ENCODE measurements around the gene CABLES1. TPM values are rescaled to one million over a fixed set of nuclear protein-coding genes. Genes with fewer than 3 reads are reported as not detected.
"Not testable (repeated sequence)": the region's sequence is repeated elsewhere in the genome, so short reads cannot be mapped to it uniquely, and the experiment has no call there.

Gene CABLES1, protein sequence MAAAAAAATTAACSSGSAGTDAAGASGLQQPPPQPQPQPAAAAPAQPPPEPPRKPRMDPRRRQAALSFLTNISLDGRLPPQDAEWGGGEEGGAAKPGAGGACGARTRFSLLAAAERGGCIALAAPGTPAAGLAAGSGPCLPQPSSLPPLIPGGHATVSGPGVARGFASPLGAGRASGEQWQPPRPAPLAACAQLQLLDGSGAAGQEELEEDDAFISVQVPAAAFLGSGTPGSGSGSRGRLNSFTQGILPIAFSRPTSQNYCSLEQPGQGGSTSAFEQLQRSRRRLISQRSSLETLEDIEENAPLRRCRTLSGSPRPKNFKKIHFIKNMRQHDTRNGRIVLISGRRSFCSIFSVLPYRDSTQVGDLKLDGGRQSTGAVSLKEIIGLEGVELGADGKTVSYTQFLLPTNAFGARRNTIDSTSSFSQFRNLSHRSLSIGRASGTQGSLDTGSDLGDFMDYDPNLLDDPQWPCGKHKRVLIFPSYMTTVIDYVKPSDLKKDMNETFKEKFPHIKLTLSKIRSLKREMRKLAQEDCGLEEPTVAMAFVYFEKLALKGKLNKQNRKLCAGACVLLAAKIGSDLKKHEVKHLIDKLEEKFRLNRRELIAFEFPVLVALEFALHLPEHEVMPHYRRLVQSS
- under 1 TPM in 4 of 6 donors, not detected in 2; 0.10 to 0.63 (median 0.21) TPM for polyA plus RNA-seq (ENCODE audit: low read depth in 6 of 6)

DNA sequence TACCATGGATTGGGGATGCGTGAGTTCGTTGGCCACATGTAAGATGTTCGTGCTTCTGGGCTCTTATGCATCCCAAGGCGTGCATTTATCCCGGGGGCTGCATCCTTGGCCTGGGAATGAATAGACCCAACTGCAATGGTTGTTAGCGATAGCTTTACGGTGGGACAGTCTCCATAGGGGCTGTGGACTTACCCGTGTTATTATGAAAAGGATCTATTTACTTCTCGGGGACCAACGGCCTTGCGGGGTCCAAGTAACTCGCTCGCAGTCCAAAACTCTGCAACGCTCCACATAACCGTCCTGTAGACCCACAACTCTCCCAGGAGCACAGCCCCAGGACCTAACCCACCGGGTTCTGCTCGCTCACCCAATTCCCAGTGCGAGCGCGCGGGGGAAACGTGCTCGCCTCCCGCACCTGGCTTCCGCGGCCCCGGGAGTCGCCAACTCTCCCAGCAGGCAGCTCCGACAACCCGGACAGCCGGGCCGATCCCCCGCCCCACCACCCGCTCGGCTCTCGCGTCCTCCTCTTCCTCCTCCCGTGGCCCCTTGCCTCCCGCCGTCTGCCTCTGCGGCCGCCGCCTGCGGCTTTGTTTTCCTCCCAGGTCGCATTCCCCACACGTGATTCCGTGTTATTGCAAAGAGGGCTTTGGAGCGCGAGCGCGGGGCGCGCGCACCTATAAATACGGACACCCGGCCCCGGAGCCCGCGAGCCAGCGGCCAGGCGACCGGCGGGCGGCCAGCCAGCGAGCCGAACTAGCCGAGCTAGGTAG, at the start of gene CABLES1:
CABLES1 (plus strand) TSS at position 706 of the 770 bp plus-strand sequence. CDS start 278 bp downstream, outside the sequence.
- Mint-ChIP-seq H3K4me3 (peak within 1 kb of the TSS; percentile 72 to 93 (median 87)), H3K27me3 (peaks cover 32 to 43% (median 35%) of the 10 kb centered on the region in 3 donors), H3K27ac (peak within 1 kb of the TSS in 5 of 6 donors; percentile 2 to 74 (median 38)), H3K4me1 (peaks cover 21 to 28% (median 26%) of the 10 kb centered on the region in 3 donors), H3K36me3 (no peaks in the 10 kb centered on the region), H3K9me3 (no peaks in the 10 kb centered on the region)
- peak; percentile 33 for DNase-seq
- peak; percentile 8 to 11 for ATAC-seq (ENCODE audit: low read depth in 2 of 2)

DNA sequence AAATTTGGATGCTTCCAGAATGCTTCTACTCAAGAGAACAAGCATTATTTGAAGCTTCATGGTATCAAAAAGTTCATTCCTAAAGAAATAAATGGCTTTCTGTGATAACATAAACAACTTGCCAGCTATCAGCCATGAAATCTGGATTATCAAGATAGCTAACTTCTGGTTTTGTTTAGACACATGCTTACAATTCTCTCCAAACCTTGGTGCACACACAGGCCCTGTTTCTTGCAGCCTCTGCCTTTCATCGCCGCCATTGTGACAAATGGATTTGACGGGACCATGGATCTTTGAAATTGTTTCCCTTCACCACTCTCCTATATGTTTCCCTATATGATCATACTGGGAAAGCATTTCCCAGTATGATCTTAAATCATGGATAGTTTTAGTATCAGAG, 47.9 kb upstream of the CABLES1 start:
- no peak for DNase-seq
- H3K4me1 Mint-ChIP-seq: peaks cover 8 to 15% (median 9%) of the 10 kb centered on the region in 3 donors
- peaks cover 4 to 11% (median 8%) of the 10 kb centered on the region in 3 donors for H3K27me3 Mint-ChIP-seq
- no peaks in the 10 kb centered on the region for H3K9me3 Mint-ChIP-seq
- H3K36me3 Mint-ChIP-seq: no peaks in the 10 kb centered on the region
- ATAC-seq (ENCODE audit: low read depth in 2 of 2): no peak
- no peak overlapping the region for H3K4me3 Mint-ChIP-seq
- no peak overlapping the region for H3K27ac Mint-ChIP-seq

DNA sequence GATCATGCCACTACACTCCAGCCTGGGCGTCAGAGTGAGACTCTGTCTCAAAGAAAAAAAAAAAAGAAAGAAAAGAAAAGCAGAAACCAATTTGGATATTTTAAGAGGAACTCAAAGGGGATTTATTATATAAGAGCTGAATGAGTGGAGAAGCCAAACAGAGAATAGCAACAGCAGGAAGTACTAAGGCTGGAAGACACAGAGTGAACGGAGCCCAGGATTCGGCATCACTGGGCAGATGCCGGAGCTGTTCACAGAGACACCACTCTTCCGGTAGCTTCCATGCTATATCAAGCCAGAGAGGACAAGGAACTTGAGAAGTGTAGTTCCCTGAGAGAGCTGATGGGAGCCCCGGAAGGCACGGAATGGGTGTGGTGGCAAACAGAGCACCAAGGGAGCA, 47.0 kb upstream of the CABLES1 start:
- no peak overlapping the region for H3K4me3 Mint-ChIP-seq
- peak overlapping the region in 1 of 6 donors; percentile 74 for H3K27ac Mint-ChIP-seq
- H3K9me3 Mint-ChIP-seq: no peaks in the 10 kb centered on the region
- H3K36me3 Mint-ChIP-seq: no peaks in the 10 kb centered on the region
- peaks cover 4 to 11% (median 8%) of the 10 kb centered on the region in 3 donors for H3K27me3 Mint-ChIP-seq
- ATAC-seq (ENCODE audit: low read depth in 2 of 2) (no peak), DNase-seq (no peak)
- peaks cover 8 to 15% (median 11%) of the 10 kb centered on the region in 3 donors for H3K4me1 Mint-ChIP-seq

DNA sequence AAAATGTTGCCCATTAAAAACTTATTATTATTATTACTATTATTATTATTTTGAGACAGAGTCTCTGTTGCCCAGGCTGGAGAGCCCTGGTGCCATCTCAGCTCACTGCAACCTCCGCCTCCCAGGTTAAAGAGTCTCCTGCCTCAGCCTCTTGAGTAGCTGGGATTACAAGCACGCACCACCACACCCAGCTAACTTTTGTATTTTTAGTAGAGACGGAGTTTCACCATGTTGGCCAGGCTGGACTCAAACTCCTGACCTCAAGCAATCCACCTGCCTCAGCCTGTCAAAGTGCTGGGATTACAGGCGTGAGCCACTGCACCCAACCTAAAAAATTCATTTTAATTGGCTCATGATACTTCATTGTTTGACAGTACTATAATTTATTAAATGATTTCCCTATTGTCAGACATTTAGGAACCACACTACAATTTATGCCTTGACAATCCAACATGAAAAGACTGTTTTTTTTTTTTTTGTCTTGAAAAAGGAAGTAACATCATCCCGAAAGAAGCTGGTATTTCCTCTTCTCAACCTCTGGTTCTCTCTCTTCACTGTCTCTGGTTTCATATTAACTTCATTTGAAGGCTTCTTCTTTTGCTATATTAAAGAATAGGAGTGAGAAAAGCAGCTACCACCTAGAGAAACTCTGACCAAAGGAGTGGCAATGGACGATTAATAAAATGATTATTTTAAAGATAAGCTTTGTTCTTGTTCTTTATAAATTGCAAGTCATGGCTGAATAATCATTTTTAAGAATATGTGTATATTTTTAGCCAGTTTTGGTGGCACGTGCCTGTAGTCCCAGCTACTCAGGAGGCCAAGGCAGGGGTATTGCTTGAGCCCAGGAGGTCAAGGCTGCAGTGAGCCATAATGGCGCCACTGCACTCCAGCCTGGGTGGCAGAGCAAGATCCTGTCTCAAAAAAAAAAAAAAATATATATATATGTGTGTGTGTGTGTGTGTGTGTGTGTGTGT, 44.0 kb upstream of the CABLES1 start:
- H3K9me3 Mint-ChIP-seq, H3K36me3 Mint-ChIP-seq, H3K27me3 Mint-ChIP-seq: not testable (repeated sequence)
- H3K4me1 Mint-ChIP-seq: peaks cover 8 to 17% (median 11%) of the 10 kb centered on the region in 3 donors
- peak overlapping the region in 1 of 8 donors; percentile 4 for H3K4me3 Mint-ChIP-seq
- ATAC-seq (ENCODE audit: low read depth in 2 of 2): peak; percentile 75 to 87
- H3K27ac Mint-ChIP-seq: peak overlapping the region in 3 of 6 donors; percentile 2 to 74 (median 24)
- DNase-seq: peak; percentile 31

DNA sequence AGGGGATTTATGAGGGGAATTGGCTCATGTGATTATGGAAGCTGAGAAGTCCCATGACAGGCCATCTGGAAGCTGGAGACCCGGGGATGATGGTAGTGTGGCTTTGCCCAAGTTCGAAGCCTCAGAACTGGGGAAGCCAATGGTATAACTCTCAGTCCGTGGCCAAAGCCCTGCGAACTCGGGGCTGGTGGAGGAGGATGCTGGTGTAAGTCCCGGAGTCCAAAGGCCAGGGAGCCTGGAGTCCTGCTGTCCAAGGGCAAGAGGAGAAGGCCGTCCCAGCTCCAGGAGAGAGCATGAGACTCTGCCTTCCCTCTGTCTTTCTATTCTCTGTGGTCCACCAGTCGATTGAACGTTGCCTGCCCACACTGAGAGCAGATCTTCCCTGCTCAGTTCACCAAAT, 43.2 kb upstream of the CABLES1 start:
- Mint-ChIP-seq H3K27me3 (no peaks in the 10 kb centered on the region), H3K4me3 (no peak overlapping the region), H3K9me3 (no peaks in the 10 kb centered on the region), H3K4me1 (peaks cover 8 to 17% (median 11%) of the 10 kb centered on the region in 3 donors), H3K27ac (no peak overlapping the region), H3K36me3 (no peaks in the 10 kb centered on the region)
- DNase-seq (no peak), ATAC-seq (ENCODE audit: low read depth in 2 of 2) (no peak)

DNA sequence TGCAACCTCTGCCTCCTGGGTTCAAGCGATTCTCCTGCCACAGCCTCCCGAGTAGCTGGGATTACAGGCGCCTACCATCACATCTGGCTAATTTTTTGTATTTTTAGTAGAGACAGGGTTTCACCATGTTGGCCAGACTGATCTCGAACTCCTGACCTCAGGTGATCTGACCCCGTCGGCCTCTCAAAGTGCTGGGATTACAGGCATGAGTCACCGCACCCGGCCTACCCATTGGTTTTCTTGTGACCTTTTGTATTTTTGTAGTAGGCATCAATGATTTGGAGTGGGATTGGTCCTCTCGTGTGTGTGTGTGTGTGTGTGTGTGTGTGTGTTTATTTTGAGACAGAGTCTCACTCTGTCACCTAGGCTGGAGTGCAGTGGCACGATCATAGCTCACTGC, 42.2 kb upstream of the CABLES1 start:
- not testable (repeated sequence) for H3K4me3 Mint-ChIP-seq; H3K27me3 Mint-ChIP-seq; H3K9me3 Mint-ChIP-seq; DNase-seq; ATAC-seq (ENCODE audit: low read depth in 2 of 2); H3K27ac Mint-ChIP-seq; H3K36me3 Mint-ChIP-seq
- H3K4me1 Mint-ChIP-seq: peaks cover 8 to 17% (median 11%) of the 10 kb centered on the region in 3 donors

DNA sequence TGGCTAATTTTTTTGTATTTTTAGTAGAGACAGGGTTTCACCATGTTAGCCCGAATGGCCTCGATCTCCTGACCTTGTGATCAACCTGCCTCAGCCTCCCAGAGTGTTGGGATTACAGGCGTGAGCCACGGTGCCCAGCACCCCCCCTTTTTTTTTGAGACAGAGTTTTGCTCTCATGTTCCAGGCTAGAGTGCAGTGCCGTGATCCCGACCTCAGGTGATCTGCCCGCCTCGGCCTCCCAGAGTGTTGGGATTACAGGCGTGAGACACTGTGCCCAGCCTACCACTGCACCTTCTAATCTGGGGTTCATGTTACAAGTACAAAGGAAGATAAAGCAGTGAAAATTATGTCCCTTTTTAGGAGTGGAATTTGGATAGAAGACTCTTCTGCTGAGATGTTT, 41.5 kb upstream of the CABLES1 start:
- peaks cover 8 to 14% (median 11%) of the 10 kb centered on the region in 3 donors for H3K4me1 Mint-ChIP-seq
- ATAC-seq (ENCODE audit: low read depth in 2 of 2): no peak
- no peaks in the 10 kb centered on the region for H3K9me3 Mint-ChIP-seq
- H3K4me3 Mint-ChIP-seq: peak overlapping the region in 2 of 8 donors; percentile 50 to 66
- H3K27ac Mint-ChIP-seq: peak overlapping the region in 1 of 6 donors; percentile 17
- no peaks in the 10 kb centered on the region for H3K36me3 Mint-ChIP-seq
- no peak for DNase-seq
- H3K27me3 Mint-ChIP-seq: no peaks in the 10 kb centered on the region

DNA sequence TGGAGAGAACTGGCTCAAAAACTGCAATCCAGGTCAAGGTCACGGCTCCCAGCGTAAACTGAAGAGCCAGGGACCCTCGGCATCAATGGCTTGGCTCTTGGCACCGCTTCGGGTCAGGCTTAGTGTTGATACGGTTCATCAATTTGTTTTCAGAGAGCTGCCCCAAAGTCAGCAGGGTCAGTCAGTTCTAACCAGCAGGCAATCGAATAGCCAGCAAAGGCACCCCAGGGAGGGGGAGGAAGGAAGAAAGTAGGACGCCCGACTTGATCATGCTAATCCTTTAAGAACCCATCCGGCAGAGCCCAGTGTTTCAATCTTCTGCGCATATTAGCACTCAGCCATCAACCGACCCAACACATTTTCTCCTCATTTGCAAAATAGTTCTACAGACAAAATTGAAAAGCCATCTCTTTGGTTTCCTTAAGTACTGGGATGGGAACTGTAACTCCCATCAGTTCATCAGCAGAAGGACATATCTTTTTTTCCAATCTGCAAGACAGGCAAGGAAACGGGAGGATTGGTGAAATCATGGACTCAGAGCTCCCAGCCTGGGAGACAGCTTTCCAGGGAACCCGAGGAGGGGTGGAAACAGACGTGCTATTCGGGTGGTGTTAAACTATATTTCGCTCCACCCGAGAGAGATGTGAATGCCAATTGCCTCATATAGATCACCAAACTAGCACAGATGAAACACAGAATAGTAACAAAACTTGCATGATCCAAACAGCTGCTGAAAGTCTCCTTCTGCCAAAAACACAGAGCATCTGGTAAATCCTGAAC, 40.7 kb upstream of the CABLES1 start:
- ATAC-seq (ENCODE audit: low read depth in 2 of 2) (no peak), DNase-seq (no peak)
- Mint-ChIP-seq H3K4me1 (peaks cover 8 to 14% (median 8%) of the 10 kb centered on the region in 3 donors), H3K9me3 (no peaks in the 10 kb centered on the region), H3K4me3 (no peak overlapping the region), H3K36me3 (no peaks in the 10 kb centered on the region), H3K27ac (peak overlapping the region in 1 of 6 donors; percentile 94), H3K27me3 (no peaks in the 10 kb centered on the region)

DNA sequence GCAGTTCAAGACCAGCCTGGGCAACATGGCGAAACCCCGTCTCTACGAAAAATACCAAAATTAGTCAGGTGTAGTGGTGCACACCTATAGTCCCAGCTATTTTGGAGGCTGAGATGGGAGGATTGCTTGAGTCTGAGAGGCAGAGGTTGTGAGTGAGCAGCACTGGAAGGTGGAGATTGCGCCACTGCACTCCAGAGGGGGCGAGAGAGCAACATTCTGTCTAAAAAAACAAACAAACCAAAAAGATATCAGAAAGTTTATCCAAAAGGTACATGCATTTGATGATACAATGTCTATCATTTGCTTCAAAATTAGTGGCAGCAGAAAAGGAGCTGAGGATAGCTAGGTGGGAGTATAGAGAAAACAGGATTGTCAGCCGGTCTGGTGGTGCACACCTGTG, 39.8 kb upstream of the CABLES1 start:
- no peaks in the 10 kb centered on the region for H3K9me3 Mint-ChIP-seq
- DNase-seq (no peak), ATAC-seq (ENCODE audit: low read depth in 2 of 2) (no peak)
- peak overlapping the region in 1 of 6 donors; percentile 20 for H3K27ac Mint-ChIP-seq
- H3K4me3 Mint-ChIP-seq: no peak overlapping the region
- no peaks in the 10 kb centered on the region for H3K36me3 Mint-ChIP-seq
- H3K4me1 Mint-ChIP-seq: peaks cover 8 to 11% (median 8%) of the 10 kb centered on the region in 3 donors
- no peaks in the 10 kb centered on the region for H3K27me3 Mint-ChIP-seq

DNA sequence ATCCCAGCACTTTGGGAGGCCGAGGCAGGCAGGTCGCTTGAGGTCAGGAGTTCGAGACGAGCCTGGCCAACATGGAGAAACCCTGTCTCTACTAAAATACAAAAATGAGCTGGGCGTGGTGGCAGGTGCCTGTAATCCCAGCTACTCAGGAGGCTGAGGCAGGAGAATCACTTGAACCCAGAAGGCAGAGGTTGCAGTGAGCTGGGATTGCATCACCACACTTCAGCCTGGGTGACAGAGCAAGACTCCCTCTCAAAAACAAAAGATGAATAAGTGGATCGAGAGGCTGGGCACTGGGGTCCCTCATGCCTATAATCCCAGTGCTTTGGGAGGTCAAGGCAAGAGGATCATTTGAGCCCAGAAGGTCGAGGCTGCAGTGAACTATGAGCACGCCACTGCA, 38.3 kb upstream of the CABLES1 start:
- not testable (repeated sequence) for DNase-seq; H3K4me1 Mint-ChIP-seq; H3K36me3 Mint-ChIP-seq; ATAC-seq (ENCODE audit: low read depth in 2 of 2); H3K27me3 Mint-ChIP-seq; H3K9me3 Mint-ChIP-seq; H3K4me3 Mint-ChIP-seq
- H3K27ac Mint-ChIP-seq: peak overlapping the region in 1 of 6 donors; percentile 62

DNA sequence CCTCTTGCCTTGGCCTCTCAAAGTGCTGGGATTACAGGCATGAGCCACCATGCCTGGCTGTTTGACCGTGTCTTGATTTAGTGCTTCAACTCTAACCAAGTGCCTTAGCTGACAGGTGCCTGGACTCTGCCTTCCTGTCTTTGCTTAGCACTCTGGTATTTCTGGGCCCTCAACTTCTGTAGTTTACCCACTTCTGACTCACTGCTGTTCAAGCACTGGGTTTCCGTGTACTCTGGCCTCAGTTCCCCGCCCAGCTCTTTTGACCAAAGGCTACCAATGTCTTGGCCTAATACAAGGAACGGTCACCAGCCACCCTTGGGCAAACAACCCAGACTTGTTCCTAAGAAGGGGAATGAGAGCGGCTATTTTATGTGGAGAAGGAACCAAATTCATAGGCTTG, 35.7 kb upstream of the CABLES1 start:
- H3K27ac Mint-ChIP-seq: no peak overlapping the region
- H3K4me3 Mint-ChIP-seq: no peak overlapping the region

More for the DNA sequence above, 35.7 kb upstream of the CABLES1 start:
- H3K9me3 Mint-ChIP-seq: no peaks in the 10 kb centered on the region
- DNase-seq: no peak
- no peaks in the 10 kb centered on the region for H3K36me3 Mint-ChIP-seq
- no peaks in the 10 kb centered on the region for H3K4me1 Mint-ChIP-seq
- H3K27me3 Mint-ChIP-seq: no peaks in the 10 kb centered on the region
- no peak for ATAC-seq (ENCODE audit: low read depth in 2 of 2)
